ENCODE measurements around the gene MTCH2. TPM values are rescaled to one million over a fixed set of nuclear protein-coding genes. Genes with fewer than 3 reads are reported as not detected.

The MTCH2 gene
- total and polyA plus RNA-seq, 2 donors (not counting 1 experiment from before 2014, with no cell fraction given), result 64.4 to 169 TPM

DNA sequence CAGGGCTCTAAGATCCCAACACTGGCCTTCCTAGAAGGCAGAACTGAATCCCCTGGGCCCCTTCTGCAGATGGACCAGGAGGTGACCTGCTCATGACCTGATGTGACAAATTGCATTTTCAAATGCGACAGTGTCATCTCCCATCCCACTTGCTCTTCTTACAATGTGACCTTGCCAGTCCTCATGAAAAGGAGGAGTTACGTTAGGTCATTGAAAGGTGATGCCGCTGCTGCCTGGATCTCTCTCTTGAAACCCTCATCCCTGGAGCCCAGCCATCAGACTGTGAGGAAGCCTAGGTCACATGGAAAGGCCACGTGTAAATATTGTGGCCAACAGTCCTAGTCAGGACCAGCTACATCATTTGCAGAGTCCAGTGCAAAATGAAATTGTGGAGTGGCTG lies 42.5 kb downstream of the MTCH2 start:
- Histone ChIP-seq H4K20me1 (ENCODE audit: control insufficient read depth, extremely low read depth, insufficient read depth, low read length) (no peaks in the 10 kb centered on the region), H3K9ac (ENCODE audit: insufficient read depth, low read length) (no peak overlapping the region), H3K4me1 (ENCODE audit: control insufficient read depth, extremely low read depth, insufficient read depth, low read length) (no peaks in the 10 kb centered on the region), H2AFZ (ENCODE audit: low read length) (no peak overlapping the region), H3K79me2 (ENCODE audit: control insufficient read depth, insufficient read depth, low read length) (no peaks in the 10 kb centered on the region), H3K36me3 (ENCODE audit: control insufficient read depth, insufficient read depth, low read length) (no peaks in the 10 kb centered on the region), H3K4me3 (replicated peaks in 1 of 4; ENCODE audit: control extremely low read depth in 1 of 4, insufficient read depth in 1 of 4, low read depth in 3 of 4, low read length in 4 of 4) (no peak overlapping the region), H3K27ac (ENCODE audit: insufficient read depth, low read length) (no peak overlapping the region), H3K4me2 (ENCODE audit: extremely low read depth, insufficient read depth, low read length) (no peak overlapping the region), H3K9me3 (ENCODE audit: control insufficient read depth, insufficient read depth, low read depth, low read length) (no peaks in the 10 kb centered on the region), H3K27me3 (ENCODE audit: control insufficient read depth, insufficient read depth, low read length) (peaks cover 4% of the 10 kb centered on the region)
- no peak for TF ChIP-seq EZH2 (IDR thresholded peaks at IDR 0.05; ENCODE audit: low read length, missing control alignments)
- TF ChIP-seq, protein P1, sequence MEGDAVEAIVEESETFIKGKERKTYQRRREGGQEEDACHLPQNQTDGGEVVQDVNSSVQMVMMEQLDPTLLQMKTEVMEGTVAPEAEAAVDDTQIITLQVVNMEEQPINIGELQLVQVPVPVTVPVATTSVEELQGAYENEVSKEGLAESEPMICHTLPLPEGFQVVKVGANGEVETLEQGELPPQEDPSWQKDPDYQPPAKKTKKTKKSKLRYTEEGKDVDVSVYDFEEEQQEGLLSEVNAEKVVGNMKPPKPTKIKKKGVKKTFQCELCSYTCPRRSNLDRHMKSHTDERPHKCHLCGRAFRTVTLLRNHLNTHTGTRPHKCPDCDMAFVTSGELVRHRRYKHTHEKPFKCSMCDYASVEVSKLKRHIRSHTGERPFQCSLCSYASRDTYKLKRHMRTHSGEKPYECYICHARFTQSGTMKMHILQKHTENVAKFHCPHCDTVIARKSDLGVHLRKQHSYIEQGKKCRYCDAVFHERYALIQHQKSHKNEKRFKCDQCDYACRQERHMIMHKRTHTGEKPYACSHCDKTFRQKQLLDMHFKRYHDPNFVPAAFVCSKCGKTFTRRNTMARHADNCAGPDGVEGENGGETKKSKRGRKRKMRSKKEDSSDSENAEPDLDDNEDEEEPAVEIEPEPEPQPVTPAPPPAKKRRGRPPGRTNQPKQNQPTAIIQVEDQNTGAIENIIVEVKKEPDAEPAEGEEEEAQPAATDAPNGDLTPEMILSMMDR (conservative IDR thresholded peaks at IDR 0.05 in 1 of 2, IDR thresholded peaks at IDR 0.05 in 1 of 2; ENCODE audit: low read depth in 1 of 2, low read length in 2 of 2), result no peak
- DNase-seq (ENCODE audit: low read depth in 2 of 2), result no peak

DNA sequence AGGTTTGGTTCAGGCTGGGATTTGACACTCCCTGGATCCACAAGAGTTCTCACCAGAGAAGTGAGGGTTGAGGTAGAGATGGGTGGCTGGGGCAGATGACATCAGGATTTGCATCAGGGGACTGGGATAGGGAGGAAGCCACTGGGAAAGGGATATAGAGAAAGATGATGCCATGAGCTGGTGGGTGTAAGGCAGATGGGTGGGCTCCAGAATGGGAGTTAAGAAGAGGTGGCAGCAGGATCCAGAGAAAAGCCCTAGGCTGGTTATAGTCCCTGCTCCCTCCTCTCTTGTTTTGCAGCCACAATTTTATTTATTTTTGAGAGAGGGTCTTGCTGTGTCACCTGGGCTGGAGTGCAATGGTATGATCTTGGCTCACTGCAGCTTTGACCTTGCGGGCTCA lies 46.4 kb downstream of the MTCH2 start:
- Histone ChIP-seq H3K27me3 (ENCODE audit: control insufficient read depth, insufficient read depth, low read length) (peaks cover 35% of the 10 kb centered on the region), H3K9me3 (ENCODE audit: control insufficient read depth, insufficient read depth, low read depth, low read length) (no peaks in the 10 kb centered on the region), H3K4me2 (ENCODE audit: extremely low read depth, insufficient read depth, low read length) (no peak overlapping the region), H3K36me3 (ENCODE audit: control insufficient read depth, insufficient read depth, low read length) (no peaks in the 10 kb centered on the region), H4K20me1 (ENCODE audit: control insufficient read depth, extremely low read depth, insufficient read depth, low read length) (no peaks in the 10 kb centered on the region), H2AFZ (ENCODE audit: low read length) (no peak overlapping the region), H3K79me2 (ENCODE audit: control insufficient read depth, insufficient read depth, low read length) (no peaks in the 10 kb centered on the region), H3K4me3 (replicated peaks in 1 of 4; ENCODE audit: control extremely low read depth in 1 of 4, insufficient read depth in 1 of 4, low read depth in 3 of 4, low read length in 4 of 4) (no peak overlapping the region), H3K9ac (ENCODE audit: insufficient read depth, low read length) (no peak overlapping the region), H3K27ac (ENCODE audit: insufficient read depth, low read length) (no peak overlapping the region), H3K4me1 (ENCODE audit: control insufficient read depth, extremely low read depth, insufficient read depth, low read length) (no peaks in the 10 kb centered on the region)
- no peak for TF ChIP-seq EZH2 (IDR thresholded peaks at IDR 0.05; ENCODE audit: low read length, missing control alignments)
- DNase-seq (ENCODE audit: low read depth in 2 of 2), result no peak

DNA sequence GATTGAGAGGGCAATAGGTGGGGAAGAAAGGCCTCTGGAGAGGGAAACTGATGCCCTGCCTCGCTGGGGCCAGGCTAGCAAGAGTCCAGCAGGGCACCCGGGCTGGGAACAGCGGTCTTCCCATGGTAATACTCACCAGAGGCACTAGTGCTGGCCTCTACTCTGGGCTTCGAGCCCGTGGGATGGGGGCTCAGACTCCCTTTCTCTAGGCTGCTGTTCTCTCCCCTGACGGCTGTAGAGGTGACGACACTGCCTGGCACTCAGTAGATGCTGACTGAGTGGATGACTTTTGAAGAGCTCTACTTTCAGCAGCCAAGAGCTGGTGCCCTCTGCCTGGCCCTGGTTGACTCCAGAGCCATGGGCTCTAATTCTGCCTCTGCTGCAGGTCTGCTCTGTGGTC lies 47.3 kb downstream of the MTCH2 start:
- no peak for DNase-seq (ENCODE audit: low read depth in 2 of 2)
- Histone ChIP-seq H2AFZ (ENCODE audit: low read length) (no peak overlapping the region), H3K4me2 (ENCODE audit: extremely low read depth, insufficient read depth, low read length) (no peak overlapping the region), H3K27me3 (ENCODE audit: control insufficient read depth, insufficient read depth, low read length) (peaks cover 38% of the 10 kb centered on the region), H3K9ac (ENCODE audit: insufficient read depth, low read length) (no peak overlapping the region), H3K4me3 (replicated peaks in 1 of 4; ENCODE audit: control extremely low read depth in 1 of 4, insufficient read depth in 1 of 4, low read depth in 3 of 4, low read length in 4 of 4) (no peak overlapping the region), H3K79me2 (ENCODE audit: control insufficient read depth, insufficient read depth, low read length) (no peaks in the 10 kb centered on the region), H3K27ac (ENCODE audit: insufficient read depth, low read length) (no peak overlapping the region), H3K4me1 (ENCODE audit: control insufficient read depth, extremely low read depth, insufficient read depth, low read length) (no peaks in the 10 kb centered on the region), H3K36me3 (ENCODE audit: control insufficient read depth, insufficient read depth, low read length) (no peaks in the 10 kb centered on the region), H4K20me1 (ENCODE audit: control insufficient read depth, extremely low read depth, insufficient read depth, low read length) (no peaks in the 10 kb centered on the region), H3K9me3 (ENCODE audit: control insufficient read depth, insufficient read depth, low read depth, low read length) (no peaks in the 10 kb centered on the region)
- TF ChIP-seq, protein P1 (conservative IDR thresholded peaks at IDR 0.05 in 1 of 2, IDR thresholded peaks at IDR 0.05 in 1 of 2; ENCODE audit: low read depth in 1 of 2, low read length in 2 of 2), result no peak
- TF ChIP-seq EZH2 (IDR thresholded peaks at IDR 0.05; ENCODE audit: low read length, missing control alignments), result no peak
